H1 (cell line): Measurements from ENCODE around the gene NRN1. TPM values are rescaled to one million over a fixed set of nuclear protein-coding genes. Genes with fewer than 3 reads are reported as not detected.

Experiments
- CTCF ChIA-PET: fragments of 300-600 bp; sonication (Branson Sonifier 250); formaldehyde crosslinking; loops from one replicate; lab custom pipeline; 2021; ENCODE audit not compliant: partially characterized antibody; lab: Charles Lee
- POLR2A ChIA-PET: fragments of 300-600 bp; sonication (Branson Sonifier 250); formaldehyde crosslinking; loops from one replicate; lab custom pipeline; 2021; ENCODE audit warnings: inconsistent platforms; ENCODE audit not compliant: partially characterized antibody; lab: Charles Lee
- DNase-seq, 2 experiments: peaks; one replicate each; pipeline versions ENCODE4 v3.0.0 to v3.0.0-alpha.2; 2010 to 2022; ENCODE audit warnings: low spot score in 2 of 2, low read depth in 1 of 2, mixed read lengths in 1 of 2
- FAIRE-seq: peaks from 2 replicates; lab custom pipeline; 2011; peaks lifted over from hg19 to GRCh38; lab: Jason Lieb, UNC
- H2AFZ ChIP-seq: 2 replicates; pipeline ENCODE4 v1.8.1; 2012; ENCODE audit warnings: low read length, inconsistent platforms
- H2AK5ac ChIP-seq: 2 replicates; pipeline ENCODE4 v1.6.1; 2013; ENCODE audit warnings: low read depth, low read length
- H2BK120ac ChIP-seq: replicated peaks from 2 replicates; pipeline ENCODE3; 2013; ENCODE audit warnings: low read depth, low read length, inconsistent platforms
- H2BK12ac ChIP-seq: 2 replicates; pipeline ENCODE4 v1.6.1; 2013; ENCODE audit warnings: low read depth, low read length
- H2BK15ac ChIP-seq: 2 replicates; pipeline ENCODE4 v1.6.1; 2013; ENCODE audit warnings: low read length
- H2BK20ac ChIP-seq: 2 replicates; pipeline ENCODE4 v1.6.1; 2013; ENCODE audit warnings: low read length
- H2BK5ac ChIP-seq: 2 replicates; pipeline ENCODE4 v1.6.1; 2013; ENCODE audit warnings: low read depth, low read length
- H3K14ac ChIP-seq: 2 replicates; pipeline ENCODE4 v1.6.1; 2013; ENCODE audit warnings: inconsistent platforms; ENCODE audit not compliant: insufficient read length
- H3K18ac ChIP-seq: 2 replicates; pipeline ENCODE4 v1.6.1; 2013; ENCODE audit warnings: low read length; ENCODE audit errors: extremely low read depth
- H3K23ac ChIP-seq: 2 replicates; pipeline ENCODE4 v1.6.1; 2013; ENCODE audit warnings: inconsistent platforms; ENCODE audit not compliant: insufficient read length
- H3K23me2 ChIP-seq: 2 replicates; pipeline ENCODE4 v1.6.1; 2013; ENCODE audit warnings: low read depth, low read length
- H3K27ac ChIP-seq: 2 replicates; pipeline ENCODE4 v1.6.1; 2011; ENCODE audit warnings: low read depth, low read length, inconsistent platforms
- H3K27me3 ChIP-seq, 4 experiments: replicated peaks in 1 of 4; 1 replicate in 1 of 4; 2 replicates in 3 of 4; pipeline versions ENCODE4 v1.6.1 to v1.8.1; 2011 to 2013; ENCODE audit warnings: low read length in 3 of 4, mild to moderate bottlenecking in 3 of 4, inconsistent platforms in 2 of 4, mixed read lengths in 2 of 4, moderate library complexity in 1 of 4; ENCODE audit not compliant: control insufficient read depth in 3 of 4, insufficient read depth in 3 of 4; ENCODE audit errors: extremely low read depth in 1 of 4
- H3K36me3 ChIP-seq, 4 experiments: 2 replicates each; pipeline versions ENCODE4 v1.6.1 to v1.8.1; 2011 to 2013; ENCODE audit warnings: mild to moderate bottlenecking in 4 of 4, low read length in 3 of 4, moderate library complexity in 2 of 4, control low read depth in 1 of 4, inconsistent platforms in 1 of 4; ENCODE audit not compliant: insufficient read depth in 4 of 4, control insufficient read depth in 2 of 4
- H3K4ac ChIP-seq: replicated peaks from 2 replicates; pipeline ENCODE3; 2013; ENCODE audit warnings: low read length, low read depth, mixed read lengths, inconsistent platforms; ENCODE audit not compliant: insufficient read length
- H3K4me1 ChIP-seq, 4 experiments: replicated peaks in 1 of 4; 1 replicate in 1 of 4; 2 replicates in 3 of 4; pipeline versions ENCODE4 v1.6.1 to v1.8.1; 2011 to 2013; ENCODE audit warnings: low read length in 3 of 4, inconsistent platforms in 2 of 4, mixed read lengths in 1 of 4; ENCODE audit not compliant: insufficient read depth in 4 of 4, control insufficient read depth in 3 of 4
- H3K4me2 ChIP-seq, 2 experiments: 2 replicates each; pipeline versions ENCODE4 v1.6.1 to v1.8.1; 2011 to 2013; ENCODE audit warnings: low read depth in 2 of 2, low read length in 2 of 2, control low read depth in 1 of 2, inconsistent platforms in 1 of 2, mild to moderate bottlenecking in 1 of 2; ENCODE audit not compliant: insufficient read depth in 1 of 2
- H3K4me3 ChIP-seq, 4 experiments: fragments of 200-600, 300-600 bp in 1 of 4; sonication (generic), shearing (Covaris generic), sonication (Bioruptor Twin) in 1 of 4; 2 replicates each; pipeline versions ENCODE4 v1.5.1 to v1.8.1; 2011 to 2016; ENCODE audit warnings: low read length in 4 of 4, low read depth in 3 of 4, control low read depth in 2 of 4, inconsistent platforms in 2 of 4, mild to moderate bottlenecking in 2 of 4, mixed read lengths in 1 of 4, moderate library complexity in 1 of 4; ENCODE audit not compliant: insufficient read depth in 2 of 4; ENCODE audit errors: extremely low read depth in 1 of 4
- H3K56ac ChIP-seq: replicated peaks from 2 replicates; pipeline ENCODE3; 2013; ENCODE audit warnings: low read depth, mild to moderate bottlenecking, mixed read lengths, low read length, inconsistent platforms; ENCODE audit not compliant: insufficient read length
- H3K79me1 ChIP-seq: 2 replicates; pipeline ENCODE4 v1.6.1; 2013; ENCODE audit warnings: low read depth, low read length, control low read depth
- H3K79me2 ChIP-seq, 2 experiments: 2 replicates each; pipeline versions ENCODE4 v1.6.1 to v1.8.1; 2012 to 2013; ENCODE audit warnings: low read length in 2 of 2, mild to moderate bottlenecking in 2 of 2, inconsistent platforms in 1 of 2; ENCODE audit not compliant: insufficient read depth in 2 of 2, control insufficient read depth in 1 of 2
- H3K9ac ChIP-seq, 4 experiments: replicated peaks in 1 of 4; 1 replicate in 1 of 4; 2 replicates in 3 of 4; pipeline versions ENCODE4 v1.6.1 to v1.8.1; 2011 to 2013; ENCODE audit warnings: low read depth in 3 of 4, low read length in 3 of 4, control low read depth in 2 of 4, mild to moderate bottlenecking in 2 of 4, moderate library complexity in 2 of 4, inconsistent platforms in 1 of 4; ENCODE audit errors: extremely low read depth in 1 of 4
- H3K9me3 ChIP-seq, 2 experiments: 2 replicates each; pipeline versions ENCODE4 v1.6.1 to v1.8.1; 2012 to 2013; ENCODE audit warnings: mild to moderate bottlenecking in 2 of 2, moderate library complexity in 2 of 2, control low read depth in 1 of 2, inconsistent platforms in 1 of 2, low read depth in 1 of 2, low read length in 1 of 2, mixed read lengths in 1 of 2; ENCODE audit not compliant: insufficient read depth in 2 of 2
- H4K20me1 ChIP-seq, 2 experiments: replicated peaks in 1 of 2; 2 replicates each; pipeline versions ENCODE3 to v1.8.1; 2011 to 2013; ENCODE audit warnings: inconsistent platforms in 2 of 2, low read length in 2 of 2, mild to moderate bottlenecking in 1 of 2; ENCODE audit not compliant: insufficient read depth in 2 of 2, control insufficient read depth in 1 of 2
- H4K5ac ChIP-seq: 2 replicates; pipeline ENCODE4 v1.6.1; 2013; ENCODE audit warnings: low read length, low read depth, mixed read lengths, inconsistent platforms; ENCODE audit not compliant: insufficient read length
- H4K8ac ChIP-seq: 2 replicates; pipeline ENCODE4 v1.8.0; 2013; ENCODE audit warnings: mild to moderate bottlenecking, moderate library complexity, low read length, inconsistent platforms; ENCODE audit not compliant: insufficient read depth; ENCODE audit errors: extremely low read depth
- H4K91ac ChIP-seq: replicated peaks from 2 replicates; pipeline ENCODE3; 2013; ENCODE audit warnings: low read length, mixed read lengths, inconsistent platforms; ENCODE audit not compliant: insufficient read length
- ASH2L ChIP-seq: fragments of 200-600, 300-600 bp; sonication (generic); IDR thresholded peaks from one replicate; pipeline ENCODE4 v1.7.1; 2017; ENCODE audit warnings: low read length
- BRCA1 ChIP-seq: IDR thresholded peaks from 2 replicates; pipeline ENCODE4 v1.6.1; 2012; ENCODE audit warnings: low read depth, low read length, improper control_type of control experiment
- CHD1 ChIP-seq: IDR thresholded peaks from 2 replicates; pipeline ENCODE4 v1.6.1; 2012; ENCODE audit warnings: low read depth, low read length, improper control_type of control experiment
- E2F6 ChIP-seq: IDR thresholded peaks from 2 replicates; pipeline ENCODE4 v1.6.1; 2012; ENCODE audit warnings: inconsistent platforms
- GABPA ChIP-seq: IDR thresholded peaks from 2 replicates; pipeline ENCODE4 v1.6.1; 2011; ENCODE audit warnings: mild to moderate bottlenecking, low read length, moderate library complexity, borderline replicate concordance; ENCODE audit not compliant: insufficient read depth
- JUND ChIP-seq: IDR thresholded peaks from 2 replicates; pipeline ENCODE4 v1.6.1; 2011; ENCODE audit warnings: mild to moderate bottlenecking, improper control_type of control experiment, low read length
- RBBP5 ChIP-seq: IDR thresholded peaks from 2 replicates; pipeline ENCODE4 v1.7.1; 2012; ENCODE audit warnings: low read depth, mild to moderate bottlenecking, inconsistent platforms, low read length, moderate library complexity, borderline replicate concordance
- RXRA ChIP-seq: IDR thresholded peaks from 2 replicates; pipeline ENCODE4 v1.6.1; 2011; ENCODE audit warnings: low read depth, mild to moderate bottlenecking, low read length, moderate library complexity; ENCODE audit not compliant: insufficient read depth
- SAP30 ChIP-seq: fragments of 300-600 bp; sonication (generic); IDR thresholded peaks from 2 replicates; pipeline ENCODE4 v1.7.1; 2012; ENCODE audit warnings: low read length, moderate library complexity, mild to moderate bottlenecking, inconsistent platforms; ENCODE audit not compliant: insufficient read depth, insufficient replicate concordance
- SIN3A ChIP-seq, 2 experiments: IDR thresholded peaks in 1 of 2; conservative IDR thresholded peaks in 1 of 2; 2 replicates each; pipeline ENCODE4 v1.6.1; 2011 to 2012; ENCODE audit warnings: low read length in 2 of 2, improper control_type of control experiment in 1 of 2, low read depth in 1 of 2, mild to moderate bottlenecking in 1 of 2
- SP1 ChIP-seq: IDR thresholded peaks from 2 replicates; pipeline ENCODE4 v1.6.1; 2011; ENCODE audit warnings: low read depth, low read length
- TAF1 ChIP-seq: IDR thresholded peaks from 2 replicates; pipeline ENCODE4 v1.6.1; 2011; ENCODE audit warnings: mild to moderate bottlenecking, low read depth, low read length
- TEAD4 ChIP-seq: IDR thresholded peaks from 2 replicates; pipeline ENCODE4 v1.6.1; 2012; ENCODE audit warnings: low read depth, low read length, inconsistent platforms, mixed read lengths
- ZNF274 ChIP-seq: IDR thresholded peaks from 2 replicates; pipeline ENCODE4 v1.7.0; 2012; ENCODE audit warnings: low read length, borderline replicate concordance; ENCODE audit errors: extremely low read depth
- WGBS, 2 experiments: shearing (Covaris generic) in 1 of 2; methylation state at CpG; one replicate each; pipeline versions ENCODE4 v1.1.6 to v1.1.7; 2013 to 2015; ENCODE audit warnings: low lambda C conversion rate in 2 of 2, mixed read lengths in 2 of 2, inconsistent platforms in 1 of 2, low coverage in 1 of 2, missing lambda C conversion rate in 1 of 2; ENCODE audit not compliant: insufficient replicate concordance in 2 of 2, insufficient coverage in 1 of 2, insufficient read length in 1 of 2; ENCODE audit errors: extremely low coverage in 1 of 2, missing lambda C conversion rate in 1 of 2; 5-methylcytosine and 5-hydroxymethylcytosine counted together
- polyA plus RNA-seq, 7 experiments: library from polyadenylated mRNA; depleted of rRNA in 3 of 7; stranded (reverse) in 5 of 7; unstranded in 2 of 7; fragments of >200 nt in 5 of 7; fragments of 200-250 nt in 2 of 7; gene quantifications; 1 replicate in 5 of 7; 2 replicates in 1 of 7; 4 replicates in 1 of 7; pipeline versions ENCODE4 v1.2.1 to v1.2.3, GENCODE V29; 2011 to 2013; ENCODE audit warnings: missing spikeins in 2 of 7, mixed read lengths in 2 of 7
- total RNA-seq: library from RNA; stranded (reverse); fragmentation: NEBNext Ultra II Directional; extraction: Animal tissue kit (Norgen Biotek cat#: 25700); gene quantifications from 2 replicates; pipeline ENCODE4 v1.2.1, GENCODE V29; 2021

Gene NRN1
- total and polyA plus RNA-seq, 2 of the 8 experiments (the other 6 are each of a cell fraction or from before 2014, with no cell fraction given): 0.06 to 0.26 TPM

GRCh38 chr6:5960456-5960855 is 46.3 kb downstream of the NRN1 start:
- 86% methylated on average over 5 of the region's 5 CpGs; no CpG with 5 or more reads in 1 of the 2 experiments for WGBS, 2 experiments
- ChIA-PET CTCF (interaction anchor here (0.7 to 1.4 kb wide), 5 partner anchors 9 to 44 kb away, joined by 3 to 5 read pairs (median 3); no protein-coding TSS in a partner anchor), POLR2A (interaction anchor here (1.1 kb wide), 1 partner anchor 12 kb away, joined by 3 read pairs; no protein-coding TSS in a partner anchor)
- no peaks in the 10 kb centered on the region for H3K4me1 ChIP-seq
- no peak overlapping the region for H2BK12ac ChIP-seq
- no peak overlapping the region for H3K23ac ChIP-seq
- no peak overlapping the region for H3K14ac ChIP-seq
- H3K9ac ChIP-seq: no peak overlapping the region
- no peaks in the 10 kb centered on the region for H3K23me2 ChIP-seq
- H3K4me3 ChIP-seq: no peak overlapping the region
- no peak overlapping the region for H2BK5ac ChIP-seq
- no peak overlapping the region for H3K4me2 ChIP-seq
- H4K5ac ChIP-seq: no peak overlapping the region
- H3K56ac ChIP-seq: no peak overlapping the region
- H3K4ac ChIP-seq: no peak overlapping the region
- no peaks in the 10 kb centered on the region for H4K20me1 ChIP-seq
- no peak overlapping the region for H2AK5ac ChIP-seq
- H3K18ac ChIP-seq: no peak overlapping the region
- FAIRE-seq: no peak
- H4K8ac ChIP-seq: no peak overlapping the region
- no peak overlapping the region for H2BK120ac ChIP-seq
- DNase-seq: no peak
- no peaks in the 10 kb centered on the region for H3K36me3 ChIP-seq
- H3K9me3 ChIP-seq: no peaks in the 10 kb centered on the region
- no peaks in the 10 kb centered on the region for H3K79me1 ChIP-seq
- H2BK15ac ChIP-seq: no peak overlapping the region
- H3K79me2 ChIP-seq: no peaks in the 10 kb centered on the region
- no peaks in the 10 kb centered on the region for H3K27me3 ChIP-seq
- no peak overlapping the region for H2BK20ac ChIP-seq
- H4K91ac ChIP-seq: no peak overlapping the region
- H3K27ac ChIP-seq: no peak overlapping the region
- H2AFZ ChIP-seq: no peak overlapping the region
- TF ChIP-seq SP1 (no peak), GABPA (no peak), RXRA (no peak), SIN3A (conservative IDR thresholded peaks at IDR 0.05 in 1 of 2, IDR thresholded peaks at IDR 0.05 in 1 of 2; ENCODE audit: low read depth in 1 of 2, low read length in 2 of 2) (no peak), TAF1 (no peak), ZNF274 (no peak), ASH2L (no peak), RBBP5 (no peak), E2F6 (no peak), SAP30 (no peak), TEAD4 (no peak), JUND (no peak), BRCA1 (no peak), CHD1 (no peak)
